GM19455 (cell line): ENCODE measurements around the gene APLP1.
"Not testable (repeated sequence)": the region's sequence is repeated elsewhere in the genome, so short reads cannot be mapped to it uniquely, and the experiment has no call there.

Experiments used
- ATAC-seq: cut with Tn5 transposase; IDR thresholded peaks from one replicate; pipeline ENCODE4 v1.9.1; 2021; ENCODE audit not compliant: unreplicated experiment

APLP1 gene

DNA sequence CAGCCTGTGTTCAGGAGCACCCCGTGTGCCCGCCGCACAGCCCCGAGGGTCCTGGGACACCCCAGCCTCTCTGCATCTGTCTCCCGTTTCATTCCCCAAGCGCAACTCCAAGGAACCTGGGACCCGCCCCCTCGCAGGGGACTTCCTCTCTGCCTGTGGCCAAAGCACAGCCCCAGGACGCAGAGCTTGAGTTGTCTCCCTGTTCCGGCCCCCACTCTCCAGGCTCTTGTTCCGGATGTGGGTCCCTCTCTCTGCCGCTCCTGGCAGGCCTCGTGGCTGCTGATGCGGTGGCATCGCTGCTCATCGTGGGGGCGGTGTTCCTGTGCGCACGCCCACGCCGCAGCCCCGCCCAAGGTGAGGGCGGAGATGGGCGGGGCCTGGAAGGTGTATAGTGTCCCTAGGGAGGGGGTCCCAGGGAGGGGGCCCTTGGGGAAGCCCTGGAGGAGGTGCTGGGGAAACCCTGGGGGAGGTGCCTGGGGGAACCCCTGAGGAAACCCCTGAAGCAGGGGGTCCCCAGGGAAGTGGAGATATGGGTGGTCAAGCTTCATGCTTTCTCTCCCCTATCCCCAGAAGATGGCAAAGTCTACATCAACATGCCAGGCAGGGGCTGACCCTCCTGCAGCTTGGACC lies 35.3 kb downstream of the APLP1 start:
- no peak for ATAC-seq

- no peak for ATAC-seq
These were observed 36.1 kb downstream of the APLP1 start for GRCh38 chr19:35904311-35905068.

GRCh38 chr19:35905178-35905727 lies 36.9 kb downstream of the APLP1 start:
- ATAC-seq, result no peak

GRCh38 chr19:35907377-35907745 lies 39.0 kb downstream of the APLP1 start:
- no peak for ATAC-seq

- no peak for ATAC-seq
These were observed 39.7 kb downstream of the APLP1 start, which contains the start of gene TYROBP for GRCh38 chr19:35908010-35908441. TSS of gene TYROBP (minus strand) at chr19:35908295. CDS start at chr19:35908228, 67 bp downstream.

- no peak for ATAC-seq
These were observed 40.8 kb downstream of the APLP1 start for GRCh38 chr19:35908973-35909683.

GRCh38 chr19:35909684-35910035 lies 41.3 kb downstream of the APLP1 start:
- no peak for ATAC-seq

- not testable (repeated sequence) for ATAC-seq
These were observed 42.0 kb downstream of the APLP1 start for GRCh38 chr19:35910355-35910754.

GRCh38 chr19:35911173-35911572 lies 42.8 kb downstream of the APLP1 start:
- no peak for ATAC-seq

- no peak for ATAC-seq
These were observed 43.4 kb downstream of the APLP1 start for GRCh38 chr19:35911790-35912189.

DNA sequence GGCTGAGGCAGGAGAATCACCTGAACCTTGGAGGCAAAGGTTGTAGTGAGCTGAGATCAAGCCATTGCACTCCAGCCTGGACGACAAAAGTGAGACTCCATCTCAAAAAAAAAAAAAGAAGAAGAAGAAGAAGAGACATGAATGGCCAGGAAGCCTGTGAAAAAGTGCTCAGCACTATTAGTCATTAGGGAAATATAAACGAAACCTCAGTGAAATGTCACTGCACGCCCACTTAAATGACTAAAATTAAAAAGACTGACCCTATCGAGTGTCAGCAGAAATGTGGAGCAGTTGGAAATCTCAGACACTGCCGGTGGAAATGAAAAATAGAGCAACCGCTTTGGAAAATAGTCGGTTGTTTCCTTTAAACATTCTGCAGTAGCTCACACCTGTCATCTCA lies 45.2 kb downstream of the APLP1 start:
- ATAC-seq, result no peak

- no peak for ATAC-seq
These were observed 47.1 kb downstream of the APLP1 start for GRCh38 chr19:35915443-35915842.

DNA sequence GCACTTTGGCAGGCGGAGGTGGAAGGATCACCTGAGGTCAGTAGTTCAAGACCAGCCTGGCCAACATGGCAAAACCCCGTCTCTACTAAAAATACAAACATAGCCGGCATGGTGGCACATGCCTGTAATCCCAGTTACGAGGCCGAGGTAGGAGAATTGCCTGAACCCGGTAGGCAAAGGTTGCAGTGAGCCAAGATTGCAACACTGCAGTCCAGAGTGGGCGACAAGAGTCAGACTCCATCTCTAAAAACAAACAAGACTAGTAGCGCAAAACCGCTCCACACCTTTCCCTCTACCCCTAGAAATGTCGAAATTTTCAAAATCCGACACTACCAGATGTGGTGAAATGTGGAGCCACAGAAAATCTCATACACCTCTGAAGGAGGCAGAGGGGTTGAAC lies 50.9 kb downstream of the APLP1 start:
- no peak for ATAC-seq

- ATAC-seq, result no peak
These were observed 52.6 kb downstream of the APLP1 start for GRCh38 chr19:35921012-35921411.

GRCh38 chr19:35925501-35925900 lies 57.1 kb downstream of the APLP1 start:
- ATAC-seq, result no peak

- no peak for ATAC-seq
These were observed 60.1 kb downstream of the APLP1 start for GRCh38 chr19:35928507-35928906.
